HepG2 (cell line): Measurements from ENCODE around the gene RPS2. TPM values are rescaled to one million over a fixed set of nuclear protein-coding genes. Genes with fewer than 3 reads are reported as not detected.

ENCODE experiments used
- AHR ChIP-seq: IDR thresholded peaks from 2 replicates; pipeline ENCODE4 v1.6.1; 2018; ENCODE audit warnings: missing genetic modification reagents, missing compliant biosample characterization
- CEBPG ChIP-seq: IDR thresholded peaks from 2 replicates; pipeline ENCODE4 v1.6.1; 2016
- HMG20B ChIP-seq: conservative IDR thresholded peaks from 2 replicates; pipeline ENCODE4 v1.6.1; 2016; ENCODE audit warnings: missing genetic modification reagents, missing compliant biosample characterization
- KLF6 ChIP-seq: IDR thresholded peaks from 2 replicates; pipeline ENCODE4 v1.8.0; 2016; ENCODE audit warnings: missing biosample characterization, missing genetic modification reagents
- PAX8 ChIP-seq: sonication (generic); formaldehyde crosslinking; IDR thresholded peaks from 2 replicates; pipeline ENCODE4 v1.8.0; 2022; ENCODE audit warnings: mild to moderate bottlenecking, missing genetic modification reagents, borderline replicate concordance
- PRPF4 ChIP-seq: fragments of 200-400 bp; formaldehyde crosslinking; IDR thresholded peaks from 2 replicates; pipeline ENCODE4 v1.6.1; 2016; ENCODE audit warnings: low read length, low read depth; ENCODE audit not compliant: poor library complexity, severe bottlenecking
- RAD51 ChIP-seq: fragments of 450-650 bp; IDR thresholded peaks from 2 replicates; pipeline ENCODE4 v1.6.1; 2016; ENCODE audit warnings: borderline replicate concordance
- RARA ChIP-seq: IDR thresholded peaks from 2 replicates; pipeline ENCODE4 v1.6.1; 2016; ENCODE audit warnings: missing genetic modification reagents, missing compliant biosample characterization
- RORA ChIP-seq: sonication (generic); formaldehyde crosslinking; IDR thresholded peaks from 2 replicates; pipeline ENCODE4 v1.5.0; 2020; ENCODE audit warnings: mild to moderate bottlenecking, missing genetic modification reagents, moderate library complexity
- SMAD1 ChIP-seq: sonication (generic); formaldehyde crosslinking; IDR thresholded peaks from 2 replicates; pipeline ENCODE4 v1.4.0; 2020; ENCODE audit warnings: missing genetic modification reagents, low read depth, mild to moderate bottlenecking, borderline replicate concordance
- SOX6 ChIP-seq, 2 experiments: fragments of 450-650 bp in 1 of 2; sonication (generic) in 1 of 2; formaldehyde crosslinking in 1 of 2; IDR thresholded peaks; 2 replicates each; pipeline versions ENCODE4 v1.4.0 to v1.6.1; 2017 to 2020; ENCODE audit warnings: antibody characterized with exemption in 1 of 2, mild to moderate bottlenecking in 1 of 2, missing genetic modification reagents in 1 of 2
- ZNF20 ChIP-seq: sonication (generic); formaldehyde crosslinking; IDR thresholded peaks from 2 replicates; pipeline ENCODE4 v1.4.0; 2020; ENCODE audit warnings: mild to moderate bottlenecking, moderate library complexity, missing genetic modification reagents
- ZNF451 ChIP-seq: sonication (generic); formaldehyde crosslinking; IDR thresholded peaks from 2 replicates; pipeline ENCODE4 v1.5.0; 2020; ENCODE audit warnings: mild to moderate bottlenecking, missing genetic modification reagents
- ZNF501 ChIP-seq: sonication (generic); formaldehyde crosslinking; IDR thresholded peaks from 2 replicates; pipeline ENCODE4 v1.5.1; 2020; ENCODE audit warnings: mild to moderate bottlenecking, moderate library complexity, missing genetic modification reagents
- ZNF713 ChIP-seq: sonication (generic); formaldehyde crosslinking; IDR thresholded peaks from 2 replicates; pipeline ENCODE4 v1.4.0; 2020; ENCODE audit warnings: mild to moderate bottlenecking, missing genetic modification reagents
- polyA plus RNA-seq, 8 experiments: library from polyadenylated mRNA; depleted of rRNA in 3 of 8; stranded (reverse) in 7 of 8; unstranded in 1 of 8; fragments of >200 nt; fragmentation: Illumina TruSeq in 4 of 8; extraction: Trizol in 4 of 8; gene quantifications; 2 replicates each; pipeline versions ENCODE4 v1.2.1 to v1.2.3, GENCODE V29; 2011 to 2016; ENCODE audit warnings: low read depth in 4 of 8, missing spikeins in 1 of 8, mixed read lengths in 1 of 8; ENCODE audit not compliant: insufficient read depth in 1 of 8
- total RNA-seq, 5 experiments: library from RNA; depleted of rRNA; stranded (reverse); fragments of >200 nt; fragmentation: Illumina TruSeq; extraction: Trizol; gene quantifications; 2 replicates each; pipeline ENCODE4 v1.2.3, GENCODE V29; 2016; ENCODE audit warnings: low read depth in 1 of 5
- TF ChIP-seq, protein P1 (sequence below): sonication (generic); formaldehyde crosslinking; IDR thresholded peaks from 2 replicates; pipeline ENCODE4 v1.9.0; 2022; ENCODE audit warnings: missing genetic modification reagents, mild to moderate bottlenecking, borderline replicate concordance
- TF ChIP-seq, protein P2 (sequence below): sonication (generic); formaldehyde crosslinking; IDR thresholded peaks from 2 replicates; pipeline ENCODE4 v1.5.1; 2020; ENCODE audit warnings: missing genetic modification reagents, mild to moderate bottlenecking, borderline replicate concordance
- TF ChIP-seq, protein P3 (sequence below): sonication (generic); formaldehyde crosslinking; IDR thresholded peaks from 2 replicates; pipeline ENCODE4 v1.4.0; 2020; ENCODE audit warnings: missing genetic modification reagents, borderline replicate concordance
- TF ChIP-seq, protein P4 (sequence below): sonication (generic); formaldehyde crosslinking; conservative IDR thresholded peaks from 2 replicates; pipeline ENCODE4 v1.4.0; 2020; ENCODE audit warnings: missing genetic modification reagents

The RPS2 gene
- total and polyA plus RNA-seq, 2 of the 13 experiments (the other 11 are each of a cell fraction or from before 2014, with no cell fraction given) = 1,908 to 4,514 TPM

DNA sequence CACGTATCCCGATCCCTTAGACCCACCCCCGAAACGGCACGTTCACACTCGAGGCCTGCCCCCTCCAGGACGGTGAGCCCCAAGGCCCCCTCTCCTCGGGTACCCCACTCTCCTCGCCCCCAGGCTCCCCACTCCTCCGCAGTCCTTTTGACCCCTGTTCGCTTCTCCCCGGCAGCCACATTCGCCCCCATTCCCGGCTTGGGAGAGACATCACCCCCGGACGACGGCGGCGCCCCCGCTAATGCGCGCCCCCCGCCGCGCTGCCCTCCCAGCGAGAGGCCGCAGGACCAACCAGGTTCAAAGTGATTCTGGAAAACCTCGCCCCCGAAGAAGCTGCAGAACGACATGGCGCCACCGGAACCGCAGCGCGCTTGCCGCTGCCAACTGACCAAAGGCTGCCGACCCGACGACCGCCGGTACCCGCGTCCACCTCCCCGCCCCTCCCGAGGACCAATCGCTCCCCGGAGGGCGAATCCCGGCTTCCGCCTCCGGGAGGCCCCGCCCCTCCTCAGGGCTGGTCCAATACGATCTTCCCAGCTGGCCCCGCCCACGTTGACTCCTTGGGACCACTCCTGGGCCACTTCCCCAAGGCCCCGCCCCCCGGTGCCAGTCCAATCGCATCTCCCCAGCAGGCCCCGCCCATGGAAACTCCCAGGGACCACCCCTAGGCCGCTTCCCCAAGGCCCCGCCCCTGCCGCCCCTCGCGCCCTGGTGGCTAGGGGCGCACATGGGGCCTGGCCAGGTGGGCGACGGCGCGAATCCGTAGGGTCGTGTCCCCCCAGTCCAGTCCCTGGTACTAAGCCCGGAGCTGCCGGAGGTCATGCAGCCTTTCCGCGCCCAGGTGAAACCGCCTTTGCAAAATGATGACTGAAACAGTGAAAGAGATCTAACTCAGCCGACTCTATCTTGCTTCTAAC is 21.6 kb downstream of the RPS2 start, which contains the start of gene MSRB1 (continued):
- TF ChIP-seq AHR (CRISPR knock-in tag) = peak; percentile 55; the same call in 1 of the 2 replicates
- peak; percentile 57 for TF ChIP-seq ZNF501 (CRISPR knock-in tag)
- TF ChIP-seq ZNF451 (CRISPR knock-in tag) = no peak
- TF ChIP-seq, protein P1, sequence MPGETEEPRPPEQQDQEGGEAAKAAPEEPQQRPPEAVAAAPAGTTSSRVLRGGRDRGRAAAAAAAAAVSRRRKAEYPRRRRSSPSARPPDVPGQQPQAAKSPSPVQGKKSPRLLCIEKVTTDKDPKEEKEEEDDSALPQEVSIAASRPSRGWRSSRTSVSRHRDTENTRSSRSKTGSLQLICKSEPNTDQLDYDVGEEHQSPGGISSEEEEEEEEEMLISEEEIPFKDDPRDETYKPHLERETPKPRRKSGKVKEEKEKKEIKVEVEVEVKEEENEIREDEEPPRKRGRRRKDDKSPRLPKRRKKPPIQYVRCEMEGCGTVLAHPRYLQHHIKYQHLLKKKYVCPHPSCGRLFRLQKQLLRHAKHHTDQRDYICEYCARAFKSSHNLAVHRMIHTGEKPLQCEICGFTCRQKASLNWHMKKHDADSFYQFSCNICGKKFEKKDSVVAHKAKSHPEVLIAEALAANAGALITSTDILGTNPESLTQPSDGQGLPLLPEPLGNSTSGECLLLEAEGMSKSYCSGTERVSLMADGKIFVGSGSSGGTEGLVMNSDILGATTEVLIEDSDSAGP (CRISPR knock-in tag) = peak; percentile 71; the same call in 1 of the 2 replicates
- peak; percentile 26; the same call in 1 of the 2 replicates for TF ChIP-seq KLF6
- TF ChIP-seq SOX6 (IDR thresholded peaks at IDR 0.05) = no peak
- peak; percentile 40; the same call in 1 of the 2 replicates for TF ChIP-seq SOX6 (CRISPR knock-in tag; IDR thresholded peaks at IDR 0.05)
- TF ChIP-seq RAD51 = no peak
- no peak for TF ChIP-seq PRPF4
- TF ChIP-seq, protein P2, sequence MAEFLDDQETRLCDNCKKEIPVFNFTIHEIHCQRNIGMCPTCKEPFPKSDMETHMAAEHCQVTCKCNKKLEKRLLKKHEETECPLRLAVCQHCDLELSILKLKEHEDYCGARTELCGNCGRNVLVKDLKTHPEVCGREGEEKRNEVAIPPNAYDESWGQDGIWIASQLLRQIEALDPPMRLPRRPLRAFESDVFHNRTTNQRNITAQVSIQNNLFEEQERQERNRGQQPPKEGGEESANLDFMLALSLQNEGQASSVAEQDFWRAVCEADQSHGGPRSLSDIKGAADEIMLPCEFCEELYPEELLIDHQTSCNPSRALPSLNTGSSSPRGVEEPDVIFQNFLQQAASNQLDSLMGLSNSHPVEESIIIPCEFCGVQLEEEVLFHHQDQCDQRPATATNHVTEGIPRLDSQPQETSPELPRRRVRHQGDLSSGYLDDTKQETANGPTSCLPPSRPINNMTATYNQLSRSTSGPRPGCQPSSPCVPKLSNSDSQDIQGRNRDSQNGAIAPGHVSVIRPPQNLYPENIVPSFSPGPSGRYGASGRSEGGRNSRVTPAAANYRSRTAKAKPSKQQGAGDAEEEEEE (CRISPR knock-in tag) = no peak
- TF ChIP-seq, protein P3, sequence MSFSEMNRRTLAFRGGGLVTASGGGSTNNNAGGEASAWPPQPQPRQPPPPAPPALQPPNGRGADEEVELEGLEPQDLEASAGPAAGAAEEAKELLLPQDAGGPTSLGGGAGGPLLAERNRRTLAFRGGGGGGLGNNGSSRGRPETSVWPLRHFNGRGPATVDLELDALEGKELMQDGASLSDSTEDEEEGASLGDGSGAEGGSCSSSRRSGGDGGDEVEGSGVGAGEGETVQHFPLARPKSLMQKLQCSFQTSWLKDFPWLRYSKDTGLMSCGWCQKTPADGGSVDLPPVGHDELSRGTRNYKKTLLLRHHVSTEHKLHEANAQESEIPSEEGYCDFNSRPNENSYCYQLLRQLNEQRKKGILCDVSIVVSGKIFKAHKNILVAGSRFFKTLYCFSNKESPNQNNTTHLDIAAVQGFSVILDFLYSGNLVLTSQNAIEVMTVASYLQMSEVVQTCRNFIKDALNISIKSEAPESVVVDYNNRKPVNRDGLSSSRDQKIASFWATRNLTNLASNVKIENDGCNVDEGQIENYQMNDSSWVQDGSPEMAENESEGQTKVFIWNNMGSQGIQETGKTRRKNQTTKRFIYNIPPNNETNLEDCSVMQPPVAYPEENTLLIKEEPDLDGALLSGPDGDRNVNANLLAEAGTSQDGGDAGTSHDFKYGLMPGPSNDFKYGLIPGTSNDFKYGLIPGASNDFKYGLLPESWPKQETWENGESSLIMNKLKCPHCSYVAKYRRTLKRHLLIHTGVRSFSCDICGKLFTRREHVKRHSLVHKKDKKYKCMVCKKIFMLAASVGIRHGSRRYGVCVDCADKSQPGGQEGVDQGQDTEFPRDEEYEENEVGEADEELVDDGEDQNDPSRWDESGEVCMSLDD = no peak
- TF ChIP-seq RORA (CRISPR knock-in tag) = no peak
- peak; percentile 97 for TF ChIP-seq PAX8 (CRISPR knock-in tag)
- no peak for TF ChIP-seq HMG20B (CRISPR knock-in tag)
- peak; percentile 45; the same call in 1 of the 2 replicates for TF ChIP-seq SMAD1 (CRISPR knock-in tag)
- no peak for TF ChIP-seq ZNF713
- TF ChIP-seq ZNF20 (CRISPR knock-in tag) = 0 out of 2 replicates have a peak, but pooled peaks have one; percentile 68
- TF ChIP-seq RARA (CRISPR knock-in tag) = no peak; the same call in 1 of the 2 replicates
- TF ChIP-seq, protein P4, sequence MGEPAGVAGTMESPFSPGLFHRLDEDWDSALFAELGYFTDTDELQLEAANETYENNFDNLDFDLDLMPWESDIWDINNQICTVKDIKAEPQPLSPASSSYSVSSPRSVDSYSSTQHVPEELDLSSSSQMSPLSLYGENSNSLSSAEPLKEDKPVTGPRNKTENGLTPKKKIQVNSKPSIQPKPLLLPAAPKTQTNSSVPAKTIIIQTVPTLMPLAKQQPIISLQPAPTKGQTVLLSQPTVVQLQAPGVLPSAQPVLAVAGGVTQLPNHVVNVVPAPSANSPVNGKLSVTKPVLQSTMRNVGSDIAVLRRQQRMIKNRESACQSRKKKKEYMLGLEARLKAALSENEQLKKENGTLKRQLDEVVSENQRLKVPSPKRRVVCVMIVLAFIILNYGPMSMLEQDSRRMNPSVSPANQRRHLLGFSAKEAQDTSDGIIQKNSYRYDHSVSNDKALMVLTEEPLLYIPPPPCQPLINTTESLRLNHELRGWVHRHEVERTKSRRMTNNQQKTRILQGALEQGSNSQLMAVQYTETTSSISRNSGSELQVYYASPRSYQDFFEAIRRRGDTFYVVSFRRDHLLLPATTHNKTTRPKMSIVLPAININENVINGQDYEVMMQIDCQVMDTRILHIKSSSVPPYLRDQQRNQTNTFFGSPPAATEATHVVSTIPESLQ (CRISPR knock-in tag) = no peak
- TF ChIP-seq CEBPG (CRISPR knock-in tag) = no peak
